H9 (cell line): Measurements from ENCODE around the gene SGIP1. TPM values are rescaled to one million over a fixed set of nuclear protein-coding genes. Genes with fewer than 3 reads are reported as not detected.

ENCODE experiments used
- DNase-seq: peaks from one replicate; pipeline ENCODE4 v3.0.0-alpha.2; 2017
- H2AFZ ChIP-seq: one replicate; pipeline ENCODE4 v1.6.1; 2013; ENCODE audit warnings: mild to moderate bottlenecking, low read length, control low read depth, moderate library complexity
- H2AK5ac ChIP-seq: 2 replicates; pipeline ENCODE4 v1.6.1; 2013; ENCODE audit warnings: low read length, control low read depth, mixed read lengths; ENCODE audit not compliant: insufficient read length
- H2BK120ac ChIP-seq: one replicate; pipeline ENCODE4 v1.6.1; 2013; ENCODE audit warnings: low read depth, mild to moderate bottlenecking, low read length, control low read depth, inconsistent platforms; ENCODE audit not compliant: poor library complexity, severe bottlenecking
- H2BK12ac ChIP-seq: 2 replicates; pipeline ENCODE4 v1.6.1; 2013; ENCODE audit warnings: low read length, control low read depth, mixed read lengths, low read depth; ENCODE audit not compliant: insufficient read length
- H2BK15ac ChIP-seq: 2 replicates; pipeline ENCODE4 v1.6.1; 2013; ENCODE audit warnings: low read depth, low read length, control low read depth
- H2BK20ac ChIP-seq: one replicate; pipeline ENCODE4 v1.6.1; 2013; ENCODE audit warnings: low read depth, mild to moderate bottlenecking, low read length, control low read depth, inconsistent platforms; ENCODE audit not compliant: poor library complexity, severe bottlenecking
- H2BK5ac ChIP-seq: 2 replicates; pipeline ENCODE4 v1.6.1; 2013; ENCODE audit warnings: low read length, control low read depth, mixed read lengths; ENCODE audit not compliant: insufficient read length
- H3K14ac ChIP-seq: 2 replicates; pipeline ENCODE4 v1.6.1; 2013; ENCODE audit warnings: low read length, control low read depth; ENCODE audit not compliant: insufficient read depth
- H3K18ac ChIP-seq: 2 replicates; pipeline ENCODE4 v1.6.1; 2013; ENCODE audit warnings: low read depth, mild to moderate bottlenecking, mixed read lengths, low read length, control low read depth; ENCODE audit not compliant: insufficient read length
- H3K23ac ChIP-seq: 2 replicates; pipeline ENCODE4 v1.6.1; 2013; ENCODE audit warnings: low read length, control low read depth, mixed read lengths, low read depth; ENCODE audit not compliant: insufficient read length
- H3K23me2 ChIP-seq: 2 replicates; pipeline ENCODE4 v1.6.1; 2013; ENCODE audit warnings: low read depth, mild to moderate bottlenecking, mixed read lengths, low read length, control low read depth; ENCODE audit not compliant: insufficient read length, poor library complexity, severe bottlenecking
- H3K27ac ChIP-seq: 2 replicates; pipeline ENCODE4 v1.5.1; 2013; ENCODE audit warnings: low read length, control low read depth, mixed read lengths, low read depth; ENCODE audit not compliant: insufficient read length
- H3K27me3 ChIP-seq: 2 replicates; pipeline ENCODE4 v1.6.1; 2013; ENCODE audit warnings: low read length, control low read depth, inconsistent platforms; ENCODE audit not compliant: insufficient read depth
- H3K4ac ChIP-seq: 2 replicates; pipeline ENCODE4 v1.6.1; 2013; ENCODE audit warnings: low read depth, mild to moderate bottlenecking, control low read depth, inconsistent platforms, low read length, moderate library complexity
- H3K4me1 ChIP-seq: 2 replicates; pipeline ENCODE4 v1.6.1; 2013; ENCODE audit warnings: low read length, control low read depth, inconsistent platforms; ENCODE audit not compliant: insufficient read depth
- H3K4me2 ChIP-seq: 2 replicates; pipeline ENCODE4 v1.6.1; 2013; ENCODE audit warnings: low read length, control low read depth, mixed read lengths; ENCODE audit not compliant: insufficient read length, insufficient read depth
- H3K56ac ChIP-seq: 2 replicates; pipeline ENCODE4 v1.6.1; 2013; ENCODE audit warnings: low read depth, mild to moderate bottlenecking, mixed read lengths, low read length, control low read depth; ENCODE audit not compliant: insufficient read length
- H3K79me1 ChIP-seq: 2 replicates; pipeline ENCODE4 v1.6.1; 2013; ENCODE audit warnings: low read depth, mild to moderate bottlenecking, moderate library complexity, low read length, control low read depth, inconsistent platforms; ENCODE audit not compliant: insufficient read depth, poor library complexity, severe bottlenecking
- H3K79me2 ChIP-seq: 2 replicates; pipeline ENCODE4 v1.6.1; 2013; ENCODE audit warnings: low read length, control low read depth, inconsistent platforms; ENCODE audit not compliant: insufficient read depth
- H3K9ac ChIP-seq: 2 replicates; pipeline ENCODE4 v1.6.1; 2013; ENCODE audit warnings: low read length, control low read depth, mixed read lengths; ENCODE audit not compliant: insufficient read length; ENCODE audit errors: extremely low read depth
- H3K9me3 ChIP-seq: one replicate; pipeline ENCODE4 v1.6.1; 2013; ENCODE audit warnings: low read depth, low read length, inconsistent platforms; ENCODE audit not compliant: control insufficient read depth
- H3T11ph ChIP-seq: one replicate; pipeline ENCODE4 v1.6.1; 2013; ENCODE audit warnings: mild to moderate bottlenecking, low read length, control low read depth, inconsistent platforms
- H4K20me1 ChIP-seq: one replicate; pipeline ENCODE4 v1.6.1; 2013; ENCODE audit not compliant: control insufficient read depth, insufficient read length, insufficient read depth
- H4K5ac ChIP-seq: 2 replicates; pipeline ENCODE4 v1.6.1; 2013; ENCODE audit warnings: low read depth, mild to moderate bottlenecking, mixed read lengths, low read length, control low read depth; ENCODE audit not compliant: insufficient read length
- H4K8ac ChIP-seq: replicated peaks from 2 replicates; pipeline ENCODE4 v1.6.1; 2013; ENCODE audit warnings: low read length, control low read depth, mixed read lengths, low read depth; ENCODE audit not compliant: insufficient read length
- H4K91ac ChIP-seq: 2 replicates; pipeline ENCODE4 v1.6.1; 2013; ENCODE audit warnings: low read depth, mild to moderate bottlenecking, moderate library complexity, mixed read lengths, low read length, control low read depth; ENCODE audit not compliant: insufficient read length
- H3K27ac Mint-ChIP-seq, 3 experiments: 2 replicates in 2 of 3; 3 replicates in 1 of 3; pipeline ENCODE4 v1.8.0; 2020 to 2021; ENCODE audit warnings: mixed read lengths in 3 of 3, mild to moderate bottlenecking in 1 of 3, moderate library complexity in 1 of 3
- H3K27me3 Mint-ChIP-seq: 2 replicates; pipeline ENCODE4 v1.8.0; 2021; ENCODE audit warnings: low read depth, mild to moderate bottlenecking, moderate library complexity, mixed read lengths
- H3K36me3 Mint-ChIP-seq, 3 experiments: 2 replicates in 2 of 3; 3 replicates in 1 of 3; pipeline ENCODE4 v1.8.0; 2020 to 2021; ENCODE audit warnings: low read depth in 3 of 3, mixed read lengths in 3 of 3; ENCODE audit not compliant: insufficient read depth in 1 of 3
- H3K4me1 Mint-ChIP-seq, 2 experiments: 2 replicates each; pipeline ENCODE4 v1.8.0; 2020; ENCODE audit warnings: mixed read lengths in 2 of 2
- H3K4me3 Mint-ChIP-seq, 2 experiments: 2 replicates in 1 of 2; 3 replicates in 1 of 2; pipeline ENCODE4 v1.8.0; 2020 to 2021; ENCODE audit warnings: mild to moderate bottlenecking in 2 of 2, mixed read lengths in 2 of 2, moderate library complexity in 1 of 2
- H3K9me3 Mint-ChIP-seq, 2 experiments: 2 replicates in 1 of 2; 3 replicates in 1 of 2; pipeline ENCODE4 v1.8.0; 2020; ENCODE audit warnings: mild to moderate bottlenecking in 2 of 2, mixed read lengths in 2 of 2, moderate library complexity in 1 of 2
- WGBS: extraction: QIAGEN DNeasy Blood & Tissue Kit; methylation state at CpG from one replicate; pipeline ENCODE4 v1.1.7; 2013; ENCODE audit warnings: missing lambda C conversion rate, low lambda C conversion rate, mixed read lengths; ENCODE audit not compliant: insufficient read length; ENCODE audit errors: extremely low coverage; 5-methylcytosine and 5-hydroxymethylcytosine counted together
- total RNA-seq: library from RNA; stranded (reverse); gene quantifications from 2 replicates; pipeline ENCODE4 v1.2.1, GENCODE V29; 2021
- TF ChIP-seq, protein P1 (sequence below): fragments of 200-600 bp; sonication (generic); conservative IDR thresholded peaks from 3 replicates; pipeline ENCODE4 v1.8.0; 2021; ENCODE audit warnings: antibody characterized with exemption, mild to moderate bottlenecking

SGIP1 gene
- total RNA-seq, 1 experiment from 2014 or later, result 1.5 TPM

GRCh38 chr1:66519992-66520391 lies 14.0 kb upstream of the SGIP1 start:
- DNase-seq, result no peak
- Histone ChIP-seq H3K27me3 (no peaks in the 10 kb centered on the region), H3K9me3 (no peaks in the 10 kb centered on the region), H2AFZ (no peak overlapping the region), H4K5ac (no peak overlapping the region), H3K14ac (no peak overlapping the region), H3K79me2 (no peaks in the 10 kb centered on the region), H3K9ac (no peak overlapping the region), H2BK120ac (no peak overlapping the region), H2AK5ac (no peak overlapping the region), H2BK5ac (no peak overlapping the region), H4K8ac (no peak overlapping the region), H3K18ac (no peak overlapping the region), H3T11ph (no peak overlapping the region), H3K4me1 (no peaks in the 10 kb centered on the region), H3K4me2 (no peak overlapping the region), H3K23ac (no peak overlapping the region), H3K27ac (no peak overlapping the region), H2BK15ac (no peak overlapping the region), H3K79me1 (no peaks in the 10 kb centered on the region), H2BK12ac (no peak overlapping the region), H4K91ac (no peak overlapping the region), H2BK20ac (no peak overlapping the region), H3K23me2 (no peaks in the 10 kb centered on the region), H4K20me1 (no peaks in the 10 kb centered on the region), H3K4ac (no peak overlapping the region), H3K56ac (no peak overlapping the region)
- Mint-ChIP-seq H3K36me3 (no peaks in the 10 kb centered on the region), H3K9me3 (no peaks in the 10 kb centered on the region), H3K27me3 (no peaks in the 10 kb centered on the region; the same call in none of the 2 replicates), H3K4me1 (no peaks in the 10 kb centered on the region), H3K27ac (no peak overlapping the region; a peak in 1 of 7 replicates), H3K4me3 (no peak overlapping the region)
- TF ChIP-seq, protein P1, sequence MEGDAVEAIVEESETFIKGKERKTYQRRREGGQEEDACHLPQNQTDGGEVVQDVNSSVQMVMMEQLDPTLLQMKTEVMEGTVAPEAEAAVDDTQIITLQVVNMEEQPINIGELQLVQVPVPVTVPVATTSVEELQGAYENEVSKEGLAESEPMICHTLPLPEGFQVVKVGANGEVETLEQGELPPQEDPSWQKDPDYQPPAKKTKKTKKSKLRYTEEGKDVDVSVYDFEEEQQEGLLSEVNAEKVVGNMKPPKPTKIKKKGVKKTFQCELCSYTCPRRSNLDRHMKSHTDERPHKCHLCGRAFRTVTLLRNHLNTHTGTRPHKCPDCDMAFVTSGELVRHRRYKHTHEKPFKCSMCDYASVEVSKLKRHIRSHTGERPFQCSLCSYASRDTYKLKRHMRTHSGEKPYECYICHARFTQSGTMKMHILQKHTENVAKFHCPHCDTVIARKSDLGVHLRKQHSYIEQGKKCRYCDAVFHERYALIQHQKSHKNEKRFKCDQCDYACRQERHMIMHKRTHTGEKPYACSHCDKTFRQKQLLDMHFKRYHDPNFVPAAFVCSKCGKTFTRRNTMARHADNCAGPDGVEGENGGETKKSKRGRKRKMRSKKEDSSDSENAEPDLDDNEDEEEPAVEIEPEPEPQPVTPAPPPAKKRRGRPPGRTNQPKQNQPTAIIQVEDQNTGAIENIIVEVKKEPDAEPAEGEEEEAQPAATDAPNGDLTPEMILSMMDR, result no peak
- no CpG with 5 or more reads among the region's 3 CpGs for WGBS
